ENCODE results near the gene GRK7. TPM values are rescaled to one million over a fixed set of nuclear protein-coding genes. Genes with fewer than 3 reads are reported as not detected.

Gene GRK7
- under 1 TPM; 0.09 to 0.19 (median 0.15) TPM for total RNA-seq
- total RNA-seq (2013) = 0.04 TPM
- 0 to 1.0 (median 0.19) reads per million in 29 experiments for total RNA-seq

DNA sequence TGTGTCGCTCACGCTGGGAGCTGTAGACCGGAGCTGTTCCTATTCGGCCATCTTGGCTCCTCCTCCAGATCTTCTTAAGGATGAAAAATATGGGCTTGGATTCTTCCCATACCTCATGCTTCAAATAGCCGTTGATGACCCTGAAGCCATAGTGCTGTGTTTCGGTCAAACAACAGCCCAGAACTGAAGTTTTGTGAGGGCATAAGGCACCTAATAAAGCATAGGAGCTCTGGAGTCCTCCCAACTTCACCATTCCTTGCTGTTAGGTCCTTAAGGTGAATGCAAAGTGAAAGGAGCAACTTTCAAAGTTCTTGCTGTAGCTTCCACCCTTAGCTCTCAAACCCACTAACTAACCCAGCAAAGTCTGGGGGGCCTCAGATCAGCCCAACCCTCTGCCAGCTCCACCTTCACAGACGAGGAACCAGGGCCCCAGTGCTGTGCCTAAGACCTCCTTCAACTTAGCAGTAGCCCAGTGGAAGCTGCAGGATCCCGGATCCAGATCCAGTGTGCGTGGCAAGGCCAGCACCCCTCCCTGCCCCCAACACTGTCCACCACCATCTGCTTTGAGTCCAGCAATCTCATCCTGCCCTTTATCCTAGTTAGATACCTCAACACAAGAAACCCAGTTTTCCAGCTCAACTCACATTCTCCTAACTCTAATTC lies at the start of gene GRK7:
TSS of gene GRK7 (plus strand) at position 321 of the 663 bp plus-strand sequence. CDS start 14,877 bp downstream, outside the sequence.
- Histone ChIP-seq H3K27ac (ENCODE audit: low read length) (no peak within 1 kb of the TSS), H3K9me3 (no peaks in the 10 kb centered on the region), H3K4me3 (ENCODE audit: control insufficient read depth in 1 of 2, extremely low read depth in 1 of 2, low read length in 1 of 2) (no peak within 1 kb of the TSS), H3K36me3 (ENCODE audit: control insufficient read depth in 2 of 2, extremely low read depth in 1 of 2, insufficient read depth in 1 of 2, low read length in 1 of 2) (no peaks in the 10 kb centered on the region), H3K27me3 (replicated peaks in 1 of 2; ENCODE audit: control insufficient read depth in 2 of 2, extremely low read depth in 1 of 2, insufficient read depth in 2 of 2, low read length in 1 of 2) (no peaks in the 10 kb centered on the region), H3K4me1 (ENCODE audit: control insufficient read depth in 1 of 2, extremely low read depth in 1 of 2, insufficient read depth in 2 of 2, low read length in 2 of 2) (no peaks in the 10 kb centered on the region)
- ChIA-PET POLR2A (no interaction called here), CTCF (interaction anchor here in 1 of 2 donors (0.6 kb wide), 1 partner anchor 1341 kb away, joined by 5 read pairs; no protein-coding TSS in a partner anchor)
- DNase-seq = no peak
- Mint-ChIP-seq H3K4me1 (no peaks in the 10 kb centered on the region), H3K27me3 (no peaks in the 10 kb centered on the region), H3K36me3 (peaks cover 5% of the 10 kb centered on the region), H3K27ac (no peak within 1 kb of the TSS), H3K4me3 (no peak within 1 kb of the TSS), H3K9me3 (no peaks in the 10 kb centered on the region)
- no peak for ATAC-seq (replicated peaks in 1 of 4)
- 75% methylated on average over 2 of the region's 9 CpGs for WGBS (ENCODE audit: insufficient coverage)

DNA sequence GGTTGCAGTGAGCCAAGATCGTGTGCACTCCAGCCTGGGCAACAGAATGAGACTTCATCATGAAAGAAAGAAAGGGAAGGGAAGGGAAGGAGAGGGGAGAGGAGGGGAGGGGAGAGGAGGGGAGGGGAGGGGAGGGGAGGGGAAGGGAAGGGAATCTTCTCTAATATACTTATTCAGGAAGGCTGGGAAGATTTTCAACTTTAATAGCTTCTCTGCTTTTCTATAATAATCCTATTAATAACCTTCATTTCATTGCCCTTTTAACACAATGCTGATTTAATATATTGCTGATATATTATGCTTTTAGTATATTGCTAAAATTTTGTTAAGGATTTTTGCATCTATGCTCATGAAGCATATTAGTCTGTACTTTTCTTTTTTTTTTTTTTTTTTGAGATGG lies 48.5 kb upstream of the GRK7 start:
- Histone ChIP-seq H3K27ac (ENCODE audit: low read length) (no peak overlapping the region), H3K27me3 (replicated peaks in 1 of 2; ENCODE audit: control insufficient read depth in 2 of 2, extremely low read depth in 1 of 2, insufficient read depth in 2 of 2, low read length in 1 of 2) (peaks cover 0 to 3% of the 10 kb centered on the region in 2 experiments), H3K4me1 (ENCODE audit: control insufficient read depth in 1 of 2, extremely low read depth in 1 of 2, insufficient read depth in 2 of 2, low read length in 2 of 2) (no peaks in the 10 kb centered on the region), H3K9me3 (no peaks in the 10 kb centered on the region), H3K36me3 (ENCODE audit: control insufficient read depth in 2 of 2, extremely low read depth in 1 of 2, insufficient read depth in 1 of 2, low read length in 1 of 2) (no peaks in the 10 kb centered on the region), H3K4me3 (ENCODE audit: control insufficient read depth in 1 of 2, extremely low read depth in 1 of 2, low read length in 1 of 2) (no peak overlapping the region)
- DNase-seq = no peak
- H3K4me3 Mint-ChIP-seq = no peak overlapping the region
- H3K36me3 Mint-ChIP-seq = peaks cover 3% of the 10 kb centered on the region
- no peaks in the 10 kb centered on the region for H3K4me1 Mint-ChIP-seq
- H3K27me3 Mint-ChIP-seq = peaks cover 0 to 3% of the 10 kb centered on the region in 2 donors
- ChIA-PET CTCF (interaction anchor here in 1 of 2 donors (0.7 kb wide), 2 partner anchors 280 to 1444 kb away, joined by 4 read pairs; no protein-coding TSS in a partner anchor), POLR2A (interaction anchor here (0.6 to 0.7 kb wide), 2 partner anchors 24 to 58 kb away, joined by 4 to 7 read pairs; no protein-coding TSS in a partner anchor)
- no peak overlapping the region for H3K27ac Mint-ChIP-seq
- H3K9me3 Mint-ChIP-seq = peaks cover 4 to 9% (median 7%) of the 10 kb centered on the region in 3 donors
- no CpG with 5 or more reads among the region's 1 CpG for WGBS (ENCODE audit: insufficient coverage)
- ATAC-seq (replicated peaks in 1 of 4) = no peak

- H3K36me3 ChIP-seq (ENCODE audit: control insufficient read depth in 2 of 2, extremely low read depth in 1 of 2, insufficient read depth in 1 of 2, low read length in 1 of 2) = no peaks in the 10 kb centered on the region
- H3K4me3 ChIP-seq (ENCODE audit: control insufficient read depth in 1 of 2, extremely low read depth in 1 of 2, low read length in 1 of 2) = no peak overlapping the region
- ChIA-PET CTCF (no interaction called here), POLR2A (interaction anchor here in 1 of 2 donors (0.7 kb wide), 1 partner anchor 787 kb away, joined by 4 read pairs; no protein-coding TSS in a partner anchor)
- DNase-seq (no peak), ATAC-seq (replicated peaks in 1 of 4) (no peak)
- no peaks in the 10 kb centered on the region for H3K9me3 Mint-ChIP-seq
- H3K36me3 Mint-ChIP-seq = no peaks in the 10 kb centered on the region
- peaks cover 0 to 3% of the 10 kb centered on the region in 2 experiments for H3K27me3 ChIP-seq (replicated peaks in 1 of 2; ENCODE audit: control insufficient read depth in 2 of 2, extremely low read depth in 1 of 2, insufficient read depth in 2 of 2, low read length in 1 of 2)
- no peak overlapping the region for H3K4me3 Mint-ChIP-seq
- no peak overlapping the region for H3K27ac Mint-ChIP-seq
- H3K27me3 Mint-ChIP-seq = peaks cover 2 to 7% of the 10 kb centered on the region in 2 donors
- H3K9me3 ChIP-seq = no peaks in the 10 kb centered on the region
- no peaks in the 10 kb centered on the region for H3K4me1 Mint-ChIP-seq
- H3K27ac ChIP-seq (ENCODE audit: low read length) = no peak overlapping the region
- WGBS (ENCODE audit: insufficient coverage) = no CpG with 5 or more reads among the region's 2 CpGs
- no peaks in the 10 kb centered on the region for H3K4me1 ChIP-seq (ENCODE audit: control insufficient read depth in 1 of 2, extremely low read depth in 1 of 2, insufficient read depth in 2 of 2, low read length in 2 of 2)
These were observed 41.1 kb upstream of the GRK7 start for GRCh38 chr3:141722081-141722480.

- Histone ChIP-seq H3K4me3 (ENCODE audit: control insufficient read depth in 1 of 2, extremely low read depth in 1 of 2, low read length in 1 of 2) (no peak overlapping the region), H3K27me3 (replicated peaks in 1 of 2; ENCODE audit: control insufficient read depth in 2 of 2, extremely low read depth in 1 of 2, insufficient read depth in 2 of 2, low read length in 1 of 2) (peaks cover 0 to 3% of the 10 kb centered on the region in 2 experiments), H3K36me3 (ENCODE audit: control insufficient read depth in 2 of 2, extremely low read depth in 1 of 2, insufficient read depth in 1 of 2, low read length in 1 of 2) (no peaks in the 10 kb centered on the region), H3K9me3 (no peaks in the 10 kb centered on the region), H3K4me1 (ENCODE audit: control insufficient read depth in 1 of 2, extremely low read depth in 1 of 2, insufficient read depth in 2 of 2, low read length in 2 of 2) (no peaks in the 10 kb centered on the region), H3K27ac (ENCODE audit: low read length) (no peak overlapping the region)
- H3K4me1 Mint-ChIP-seq = no peaks in the 10 kb centered on the region
- ATAC-seq (replicated peaks in 1 of 4) (no peak), DNase-seq (no peak)
- peaks cover 2 to 7% of the 10 kb centered on the region in 2 donors for H3K27me3 Mint-ChIP-seq
- POLR2A ChIA-PET = interaction anchor here in 1 of 2 donors (0.7 kb wide), 1 partner anchor 786 kb away, joined by 4 read pairs; no protein-coding TSS in a partner anchor
- no peak overlapping the region for H3K27ac Mint-ChIP-seq
- no peak overlapping the region for H3K4me3 Mint-ChIP-seq
- CTCF ChIA-PET = no interaction called here
- WGBS (ENCODE audit: insufficient coverage) = no CpG with 5 or more reads among the region's 2 CpGs
- no peaks in the 10 kb centered on the region for H3K9me3 Mint-ChIP-seq
- no peaks in the 10 kb centered on the region for H3K36me3 Mint-ChIP-seq
These were observed 40.6 kb upstream of the GRK7 start for GRCh38 chr3:141722648-141723047.

- Mint-ChIP-seq H3K27me3 (peaks cover 2 to 11% of the 10 kb centered on the region in 2 donors), H3K4me3 (no peak overlapping the region), H3K4me1 (no peaks in the 10 kb centered on the region), H3K9me3 (no peaks in the 10 kb centered on the region), H3K36me3 (no peaks in the 10 kb centered on the region), H3K27ac (no peak overlapping the region)
- H3K36me3 ChIP-seq (ENCODE audit: control insufficient read depth in 2 of 2, extremely low read depth in 1 of 2, insufficient read depth in 1 of 2, low read length in 1 of 2) = no peaks in the 10 kb centered on the region
- H3K27me3 ChIP-seq (replicated peaks in 1 of 2; ENCODE audit: control insufficient read depth in 2 of 2, extremely low read depth in 1 of 2, insufficient read depth in 2 of 2, low read length in 1 of 2) = peaks cover 0 to 7% of the 10 kb centered on the region in 2 experiments
- DNase-seq (no peak), ATAC-seq (replicated peaks in 1 of 4) (no peak)
- no peak overlapping the region for H3K27ac ChIP-seq (ENCODE audit: low read length)
- H3K4me1 ChIP-seq (ENCODE audit: control insufficient read depth in 1 of 2, extremely low read depth in 1 of 2, insufficient read depth in 2 of 2, low read length in 2 of 2) = no peaks in the 10 kb centered on the region
- ChIA-PET POLR2A (no interaction called here), CTCF (interaction anchor here in 1 of 2 donors (1.3 kb wide), 1 partner anchor 154 kb away, joined by 3 read pairs; no protein-coding TSS in a partner anchor)
- no peak overlapping the region for H3K4me3 ChIP-seq (ENCODE audit: control insufficient read depth in 1 of 2, extremely low read depth in 1 of 2, low read length in 1 of 2)
- H3K9me3 ChIP-seq = no peaks in the 10 kb centered on the region
These were observed 40.0 kb upstream of the GRK7 start for GRCh38 chr3:141723255-141723654.

DNA sequence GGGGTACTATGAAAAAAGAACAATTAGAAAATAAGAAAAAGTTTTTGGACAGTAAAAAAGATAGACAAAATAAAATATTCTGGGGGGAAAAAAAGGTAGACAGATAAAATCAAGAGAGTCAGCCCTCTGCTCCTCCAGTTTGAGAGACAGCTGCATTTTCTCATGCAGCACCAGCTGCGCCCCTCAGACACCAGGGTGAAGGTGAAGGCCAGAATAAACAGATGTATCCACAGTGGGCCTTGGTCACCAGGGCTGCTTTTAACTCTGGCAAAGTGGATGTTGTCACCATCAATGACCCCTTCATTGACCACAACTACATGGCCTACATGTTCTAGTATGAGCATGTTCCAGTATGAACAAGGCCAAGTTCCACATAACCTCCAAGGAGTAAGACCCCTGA lies 39.0 kb upstream of the GRK7 start:
- Mint-ChIP-seq H3K27me3 (peaks cover 5 to 11% of the 10 kb centered on the region in 2 donors), H3K4me1 (no peaks in the 10 kb centered on the region), H3K36me3 (no peaks in the 10 kb centered on the region), H3K4me3 (no peak overlapping the region), H3K9me3 (no peaks in the 10 kb centered on the region), H3K27ac (no peak overlapping the region)
- DNase-seq (no peak), ATAC-seq (replicated peaks in 1 of 4) (no peak)
- 67% methylated on average over 1 of the region's 1 CpG for WGBS (ENCODE audit: insufficient coverage)
- Histone ChIP-seq H3K4me3 (ENCODE audit: control insufficient read depth in 1 of 2, extremely low read depth in 1 of 2, low read length in 1 of 2) (no peak overlapping the region), H3K9me3 (no peaks in the 10 kb centered on the region), H3K27me3 (replicated peaks in 1 of 2; ENCODE audit: control insufficient read depth in 2 of 2, extremely low read depth in 1 of 2, insufficient read depth in 2 of 2, low read length in 1 of 2) (peaks cover 0 to 7% of the 10 kb centered on the region in 2 experiments), H3K27ac (ENCODE audit: low read length) (no peak overlapping the region), H3K36me3 (ENCODE audit: control insufficient read depth in 2 of 2, extremely low read depth in 1 of 2, insufficient read depth in 1 of 2, low read length in 1 of 2) (no peaks in the 10 kb centered on the region), H3K4me1 (ENCODE audit: control insufficient read depth in 1 of 2, extremely low read depth in 1 of 2, insufficient read depth in 2 of 2, low read length in 2 of 2) (no peaks in the 10 kb centered on the region)
- ChIA-PET POLR2A (no interaction called here), CTCF (interaction anchor here in 1 of 2 donors (1.3 kb wide), 1 partner anchor 153 kb away, joined by 3 read pairs; no protein-coding TSS in a partner anchor)

All from T-cell (primary cell).